ENCODE measurements around the gene GNB5.
"Not testable (repeated sequence)": the region's sequence is repeated elsewhere in the genome, so short reads cannot be mapped to it uniquely, and the experiment has no call there.

The GNB5 gene

GRCh38 chr15:52191207-52191606 is at the start of gene GNB5:
GNB5 (minus strand) TSS chr15:52191392; CDS start chr15:52184676, 6,716 bp downstream.
- no peak for DNase-seq

- DNase-seq, result no peak
These were observed 49.0 kb upstream of the GNB5 start for GRCh38 chr15:52240166-52240565.

- DNase-seq, result not testable (repeated sequence)
These were observed 47.9 kb upstream of the GNB5 start for GRCh38 chr15:52238989-52239525.

- DNase-seq, result no peak
These were observed 47.0 kb upstream of the GNB5 start for GRCh38 chr15:52238149-52238548.

- DNase-seq, result no peak
These were observed 44.8 kb upstream of the GNB5 start for GRCh38 chr15:52236013-52236412.

GRCh38 chr15:52234596-52235541 is 43.7 kb upstream of the GNB5 start:
- peak; percentile 28 for DNase-seq

GRCh38 chr15:52233405-52233804 is 42.2 kb upstream of the GNB5 start:
- DNase-seq, result no peak

GRCh38 chr15:52232327-52232726 is 41.1 kb upstream of the GNB5 start:
- DNase-seq, result no peak

GRCh38 chr15:52230073-52230472 is 38.9 kb upstream of the GNB5 start:
- DNase-seq, result no peak

GRCh38 chr15:52228921-52229320 is 37.7 kb upstream of the GNB5 start:
- DNase-seq, result no peak

GRCh38 chr15:52227456-52227855 is 36.3 kb upstream of the GNB5 start:
- peak; percentile 81 for DNase-seq

GRCh38 chr15:52225230-52225629 is 34.0 kb upstream of the GNB5 start:
- DNase-seq, result no peak

- no peak for DNase-seq
These were observed 33.0 kb upstream of the GNB5 start for GRCh38 chr15:52224211-52224610.

- peak; percentile 16 for DNase-seq
These were observed 30.5 kb upstream of the GNB5 start for GRCh38 chr15:52221730-52222129.

GRCh38 chr15:52220937-52221660 is 29.9 kb upstream of the GNB5 start:
- peak; percentile 34 for DNase-seq

GRCh38 chr15:52220251-52220650 is 29.1 kb upstream of the GNB5 start:
- no peak for DNase-seq

GRCh38 chr15:52218816-52219215 is 27.6 kb upstream of the GNB5 start:
- DNase-seq, result no peak

- no peak for DNase-seq
These were observed 27.2 kb upstream of the GNB5 start for GRCh38 chr15:52218371-52218770.

- DNase-seq, result peak; percentile 16
These were observed 26.0 kb upstream of the GNB5 start for GRCh38 chr15:52217186-52217585.

- no peak for DNase-seq
These were observed 23.4 kb upstream of the GNB5 start for GRCh38 chr15:52214553-52214952.

GRCh38 chr15:52213206-52213605 is 22.0 kb upstream of the GNB5 start:
- no peak for DNase-seq

GRCh38 chr15:52208306-52208946 is 17.2 kb upstream of the GNB5 start:
- peak; percentile 77 for DNase-seq

GRCh38 chr15:52207191-52207590 is 16.0 kb upstream of the GNB5 start:
- DNase-seq, result no peak
